ENCODE measurements around the gene ATP1B1. TPM values are rescaled to one million over a fixed set of nuclear protein-coding genes. Genes with fewer than 3 reads are reported as not detected.

Gene ATP1B1
- total and polyA plus RNA-seq, 2 of the 13 experiments (the other 11 are each of a cell fraction or from before 2014, with no cell fraction given), result 134 to 135 TPM

GRCh38 chr1:169086603-169087455, 19.7 kb upstream of the ATP1B1 start (continued):
- TF ChIP-seq FOSL1 (CRISPR knock-in tag; IDR thresholded peaks at IDR 0.05; ENCODE audit: borderline replicate concordance), result no peak
- TF ChIP-seq, protein P1, sequence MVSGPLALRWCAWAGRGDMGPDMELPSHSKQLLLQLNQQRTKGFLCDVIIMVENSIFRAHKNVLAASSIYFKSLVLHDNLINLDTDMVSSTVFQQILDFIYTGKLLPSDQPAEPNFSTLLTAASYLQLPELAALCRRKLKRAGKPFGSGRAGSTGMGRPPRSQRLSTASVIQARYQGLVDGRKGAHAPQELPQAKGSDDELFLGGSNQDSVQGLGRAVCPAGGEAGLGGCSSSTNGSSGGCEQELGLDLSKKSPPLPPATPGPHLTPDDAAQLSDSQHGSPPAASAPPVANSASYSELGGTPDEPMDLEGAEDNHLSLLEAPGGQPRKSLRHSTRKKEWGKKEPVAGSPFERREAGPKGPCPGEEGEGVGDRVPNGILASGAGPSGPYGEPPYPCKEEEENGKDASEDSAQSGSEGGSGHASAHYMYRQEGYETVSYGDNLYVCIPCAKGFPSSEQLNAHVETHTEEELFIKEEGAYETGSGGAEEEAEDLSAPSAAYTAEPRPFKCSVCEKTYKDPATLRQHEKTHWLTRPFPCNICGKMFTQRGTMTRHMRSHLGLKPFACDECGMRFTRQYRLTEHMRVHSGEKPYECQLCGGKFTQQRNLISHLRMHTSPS (CRISPR knock-in tag; IDR thresholded peaks at IDR 0.05; ENCODE audit: low read depth), result no peak
- peak; percentile 48; the same call in 1 of the 2 replicates for TF ChIP-seq SOX5 (CRISPR knock-in tag; IDR thresholded peaks at IDR 0.05; ENCODE audit: borderline replicate concordance)
- TF ChIP-seq, protein P2, sequence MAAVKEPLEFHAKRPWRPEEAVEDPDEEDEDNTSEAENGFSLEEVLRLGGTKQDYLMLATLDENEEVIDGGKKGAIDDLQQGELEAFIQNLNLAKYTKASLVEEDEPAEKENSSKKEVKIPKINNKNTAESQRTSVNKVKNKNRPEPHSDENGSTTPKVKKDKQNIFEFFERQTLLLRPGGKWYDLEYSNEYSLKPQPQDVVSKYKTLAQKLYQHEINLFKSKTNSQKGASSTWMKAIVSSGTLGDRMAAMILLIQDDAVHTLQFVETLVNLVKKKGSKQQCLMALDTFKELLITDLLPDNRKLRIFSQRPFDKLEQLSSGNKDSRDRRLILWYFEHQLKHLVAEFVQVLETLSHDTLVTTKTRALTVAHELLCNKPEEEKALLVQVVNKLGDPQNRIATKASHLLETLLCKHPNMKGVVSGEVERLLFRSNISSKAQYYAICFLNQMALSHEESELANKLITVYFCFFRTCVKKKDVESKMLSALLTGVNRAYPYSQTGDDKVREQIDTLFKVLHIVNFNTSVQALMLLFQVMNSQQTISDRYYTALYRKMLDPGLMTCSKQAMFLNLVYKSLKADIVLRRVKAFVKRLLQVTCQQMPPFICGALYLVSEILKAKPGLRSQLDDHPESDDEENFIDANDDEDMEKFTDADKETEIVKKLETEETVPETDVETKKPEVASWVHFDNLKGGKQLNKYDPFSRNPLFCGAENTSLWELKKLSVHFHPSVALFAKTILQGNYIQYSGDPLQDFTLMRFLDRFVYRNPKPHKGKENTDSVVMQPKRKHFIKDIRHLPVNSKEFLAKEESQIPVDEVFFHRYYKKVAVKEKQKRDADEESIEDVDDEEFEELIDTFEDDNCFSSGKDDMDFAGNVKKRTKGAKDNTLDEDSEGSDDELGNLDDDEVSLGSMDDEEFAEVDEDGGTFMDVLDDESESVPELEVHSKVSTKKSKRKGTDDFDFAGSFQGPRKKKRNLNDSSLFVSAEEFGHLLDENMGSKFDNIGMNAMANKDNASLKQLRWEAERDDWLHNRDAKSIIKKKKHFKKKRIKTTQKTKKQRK (IDR thresholded peaks at IDR 0.05; ENCODE audit: low read length), result no peak
- TF ChIP-seq, protein P3, sequence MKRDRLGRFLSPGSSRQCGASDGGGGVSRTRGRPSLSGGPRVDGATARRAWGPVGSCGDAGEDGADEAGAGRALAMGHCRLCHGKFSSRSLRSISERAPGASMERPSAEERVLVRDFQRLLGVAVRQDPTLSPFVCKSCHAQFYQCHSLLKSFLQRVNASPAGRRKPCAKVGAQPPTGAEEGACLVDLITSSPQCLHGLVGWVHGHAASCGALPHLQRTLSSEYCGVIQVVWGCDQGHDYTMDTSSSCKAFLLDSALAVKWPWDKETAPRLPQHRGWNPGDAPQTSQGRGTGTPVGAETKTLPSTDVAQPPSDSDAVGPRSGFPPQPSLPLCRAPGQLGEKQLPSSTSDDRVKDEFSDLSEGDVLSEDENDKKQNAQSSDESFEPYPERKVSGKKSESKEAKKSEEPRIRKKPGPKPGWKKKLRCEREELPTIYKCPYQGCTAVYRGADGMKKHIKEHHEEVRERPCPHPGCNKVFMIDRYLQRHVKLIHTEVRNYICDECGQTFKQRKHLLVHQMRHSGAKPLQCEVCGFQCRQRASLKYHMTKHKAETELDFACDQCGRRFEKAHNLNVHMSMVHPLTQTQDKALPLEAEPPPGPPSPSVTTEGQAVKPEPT (CRISPR knock-in tag; IDR thresholded peaks at IDR 0.05; ENCODE audit: low read depth), result no peak
- TF ChIP-seq, protein P4, sequence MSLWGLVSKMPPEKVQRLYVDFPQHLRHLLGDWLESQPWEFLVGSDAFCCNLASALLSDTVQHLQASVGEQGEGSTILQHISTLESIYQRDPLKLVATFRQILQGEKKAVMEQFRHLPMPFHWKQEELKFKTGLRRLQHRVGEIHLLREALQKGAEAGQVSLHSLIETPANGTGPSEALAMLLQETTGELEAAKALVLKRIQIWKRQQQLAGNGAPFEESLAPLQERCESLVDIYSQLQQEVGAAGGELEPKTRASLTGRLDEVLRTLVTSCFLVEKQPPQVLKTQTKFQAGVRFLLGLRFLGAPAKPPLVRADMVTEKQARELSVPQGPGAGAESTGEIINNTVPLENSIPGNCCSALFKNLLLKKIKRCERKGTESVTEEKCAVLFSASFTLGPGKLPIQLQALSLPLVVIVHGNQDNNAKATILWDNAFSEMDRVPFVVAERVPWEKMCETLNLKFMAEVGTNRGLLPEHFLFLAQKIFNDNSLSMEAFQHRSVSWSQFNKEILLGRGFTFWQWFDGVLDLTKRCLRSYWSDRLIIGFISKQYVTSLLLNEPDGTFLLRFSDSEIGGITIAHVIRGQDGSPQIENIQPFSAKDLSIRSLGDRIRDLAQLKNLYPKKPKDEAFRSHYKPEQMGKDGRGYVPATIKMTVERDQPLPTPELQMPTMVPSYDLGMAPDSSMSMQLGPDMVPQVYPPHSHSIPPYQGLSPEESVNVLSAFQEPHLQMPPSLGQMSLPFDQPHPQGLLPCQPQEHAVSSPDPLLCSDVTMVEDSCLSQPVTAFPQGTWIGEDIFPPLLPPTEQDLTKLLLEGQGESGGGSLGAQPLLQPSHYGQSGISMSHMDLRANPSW (CRISPR knock-in tag; IDR thresholded peaks at IDR 0.05; ENCODE audit: borderline replicate concordance), result no peak
- no peak for TF ChIP-seq RAD51 (IDR thresholded peaks at IDR 0.05; ENCODE audit: borderline replicate concordance)
- TF ChIP-seq REXO4 (CRISPR knock-in tag; IDR thresholded peaks at IDR 0.05; ENCODE audit: borderline replicate concordance), result no peak
- TF ChIP-seq TCF7 (IDR thresholded peaks at IDR 0.05; ENCODE audit: low read depth), result peak; percentile 48; the same call in 1 of the 2 replicates
- no peak for TF ChIP-seq ZEB1 (IDR thresholded peaks at IDR 0.05; ENCODE audit: insufficient replicate concordance, low read depth)
- TF ChIP-seq ZMYM4 (CRISPR knock-in tag; IDR thresholded peaks at IDR 0.05), result 0 out of 2 replicates have a peak, but pooled peaks have one; percentile 21
- TF ChIP-seq PHF20 (CRISPR knock-in tag; IDR thresholded peaks at IDR 0.05), result no peak
- TF ChIP-seq PATZ1 (CRISPR knock-in tag; IDR thresholded peaks at IDR 0.05), result peak; percentile 78
- no peak for TF ChIP-seq ZKSCAN1 (IDR thresholded peaks at IDR 0.05; ENCODE audit: low read length)
- peak; percentile 76 for TF ChIP-seq RFX1 (IDR thresholded peaks at IDR 0.05)
- TF ChIP-seq ZNF451 (CRISPR knock-in tag; IDR thresholded peaks at IDR 0.05), result no peak
